B cell (primary cell): Measurements from ENCODE around the gene TXK.

Experiments used
- CTCF ChIP-seq: fragments of 200-600 bp; IDR thresholded peaks from one replicate; pipeline ENCODE4 v1.8.0; 2022; ENCODE audit warnings: antibody characterized with exemption, mild to moderate bottlenecking
- EZH2 ChIP-seq: IDR thresholded peaks from 2 replicates; pipeline ENCODE4 v1.6.1; 2012; ENCODE audit warnings: borderline replicate concordance, low read depth, mild to moderate bottlenecking, moderate library complexity, low read length; ENCODE audit not compliant: insufficient read depth, poor library complexity, severe bottlenecking

- no peak for TF ChIP-seq CTCF
- TF ChIP-seq EZH2, result no peak
These were observed 4.9 kb upstream of the TXK start for GRCh38 chr4:48138936-48139335.
